ENCODE measurements around the gene IKZF3. TPM values are rescaled to one million over a fixed set of nuclear protein-coding genes. Genes with fewer than 3 reads are reported as not detected.

The IKZF3 gene
- total and polyA plus RNA-seq, 2 donors from 2014 or later, result 0.09 to 10.2 TPM

GRCh38 chr17:39812466-39812865, 51.6 kb downstream of the IKZF3 start:
- Histone ChIP-seq H3K4me1 (ENCODE audit: control insufficient read depth in 2 of 3, insufficient read depth in 2 of 3, low read depth in 1 of 3, low read length in 3 of 3) (no peaks in the 10 kb centered on the region), H3K27ac (ENCODE audit: low read depth in 2 of 2, low read length in 2 of 2) (no peak overlapping the region), H3K9me3 (ENCODE audit: control insufficient read depth in 2 of 3, insufficient read depth in 1 of 3, low read length in 3 of 3) (no peaks in the 10 kb centered on the region), H3K9ac (ENCODE audit: low read length in 3 of 3) (no peak overlapping the region), H3K4me3 (ENCODE audit: low read length in 3 of 3) (no peak overlapping the region), H3K36me3 (ENCODE audit: control insufficient read depth in 2 of 3, insufficient read depth in 3 of 3, low read length in 3 of 3) (no peaks in the 10 kb centered on the region), H3K27me3 (ENCODE audit: control insufficient read depth, insufficient read depth, low read length) (no peaks in the 10 kb centered on the region)
- FAIRE-seq, result no peak
- no peak for DNase-seq
- TF ChIP-seq, protein P1, sequence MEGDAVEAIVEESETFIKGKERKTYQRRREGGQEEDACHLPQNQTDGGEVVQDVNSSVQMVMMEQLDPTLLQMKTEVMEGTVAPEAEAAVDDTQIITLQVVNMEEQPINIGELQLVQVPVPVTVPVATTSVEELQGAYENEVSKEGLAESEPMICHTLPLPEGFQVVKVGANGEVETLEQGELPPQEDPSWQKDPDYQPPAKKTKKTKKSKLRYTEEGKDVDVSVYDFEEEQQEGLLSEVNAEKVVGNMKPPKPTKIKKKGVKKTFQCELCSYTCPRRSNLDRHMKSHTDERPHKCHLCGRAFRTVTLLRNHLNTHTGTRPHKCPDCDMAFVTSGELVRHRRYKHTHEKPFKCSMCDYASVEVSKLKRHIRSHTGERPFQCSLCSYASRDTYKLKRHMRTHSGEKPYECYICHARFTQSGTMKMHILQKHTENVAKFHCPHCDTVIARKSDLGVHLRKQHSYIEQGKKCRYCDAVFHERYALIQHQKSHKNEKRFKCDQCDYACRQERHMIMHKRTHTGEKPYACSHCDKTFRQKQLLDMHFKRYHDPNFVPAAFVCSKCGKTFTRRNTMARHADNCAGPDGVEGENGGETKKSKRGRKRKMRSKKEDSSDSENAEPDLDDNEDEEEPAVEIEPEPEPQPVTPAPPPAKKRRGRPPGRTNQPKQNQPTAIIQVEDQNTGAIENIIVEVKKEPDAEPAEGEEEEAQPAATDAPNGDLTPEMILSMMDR (IDR thresholded peaks at IDR 0.05; ENCODE audit: borderline replicate concordance, extremely low read depth, insufficient read depth), result no peak
- intact Hi-C loops (cut with DNase I), result no loop called here

- no peaks in the 10 kb centered on the region for H3K4me1 ChIP-seq (ENCODE audit: control insufficient read depth in 2 of 3, insufficient read depth in 2 of 3, low read depth in 1 of 3, low read length in 3 of 3)
- no peaks in the 10 kb centered on the region for H3K9me3 ChIP-seq (ENCODE audit: control insufficient read depth in 2 of 3, insufficient read depth in 1 of 3, low read length in 3 of 3)
- DNase-seq, result no peak
- no peak overlapping the region for H3K27ac ChIP-seq (ENCODE audit: low read depth in 2 of 2, low read length in 2 of 2)
- H3K36me3 ChIP-seq (ENCODE audit: control insufficient read depth in 2 of 3, insufficient read depth in 3 of 3, low read length in 3 of 3), result no peaks in the 10 kb centered on the region
- no peaks in the 10 kb centered on the region for H3K27me3 ChIP-seq (ENCODE audit: control insufficient read depth, insufficient read depth, low read length)
- no peak for FAIRE-seq
- no peak overlapping the region for H3K9ac ChIP-seq (ENCODE audit: low read length in 3 of 3)
- intact Hi-C loops (cut with DNase I), result no loop called here
- H3K4me3 ChIP-seq (ENCODE audit: low read length in 3 of 3), result no peak overlapping the region
- TF ChIP-seq, protein P1 (IDR thresholded peaks at IDR 0.05; ENCODE audit: borderline replicate concordance, extremely low read depth, insufficient read depth), result no peak
These were observed 53.0 kb downstream of the IKZF3 start for GRCh38 chr17:39810939-39811728.

DNA sequence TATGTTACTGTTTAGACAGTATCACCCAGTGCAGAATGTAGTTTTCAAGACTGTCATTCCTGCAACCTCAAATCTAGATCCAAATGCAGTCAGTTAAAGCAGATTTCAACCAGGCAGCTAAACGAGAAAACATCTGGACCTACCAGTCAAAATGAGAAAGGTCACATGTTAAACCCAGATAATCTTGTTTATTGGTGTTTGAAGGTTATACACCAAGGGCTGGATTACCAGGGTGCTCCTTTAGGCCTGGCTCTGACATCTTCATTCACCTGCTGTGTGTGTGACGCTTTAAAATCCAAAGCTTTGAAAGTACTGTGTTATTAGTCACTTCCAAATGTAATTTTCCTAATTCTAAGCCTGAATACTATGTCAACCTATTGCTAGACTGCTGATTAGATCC, 54.9 kb downstream of the IKZF3 start:
- FAIRE-seq, result no peak
- no peaks in the 10 kb centered on the region for H3K36me3 ChIP-seq (ENCODE audit: control insufficient read depth in 2 of 3, insufficient read depth in 3 of 3, low read length in 3 of 3)
- no peak overlapping the region for H3K27ac ChIP-seq (ENCODE audit: low read depth in 2 of 2, low read length in 2 of 2)
- H3K4me1 ChIP-seq (ENCODE audit: control insufficient read depth in 2 of 3, insufficient read depth in 2 of 3, low read depth in 1 of 3, low read length in 3 of 3), result no peaks in the 10 kb centered on the region
- no peak overlapping the region for H3K4me3 ChIP-seq (ENCODE audit: low read length in 3 of 3)
- H3K27me3 ChIP-seq (ENCODE audit: control insufficient read depth, insufficient read depth, low read length), result no peaks in the 10 kb centered on the region
- TF ChIP-seq, protein P1 (IDR thresholded peaks at IDR 0.05; ENCODE audit: borderline replicate concordance, extremely low read depth, insufficient read depth), result no peak
- H3K9me3 ChIP-seq (ENCODE audit: control insufficient read depth in 2 of 3, insufficient read depth in 1 of 3, low read length in 3 of 3), result no peaks in the 10 kb centered on the region
- H3K9ac ChIP-seq (ENCODE audit: low read length in 3 of 3), result no peak overlapping the region
- intact Hi-C loops (cut with DNase I), result no loop called here
- DNase-seq, result no peak

All from kidney (tissue), 14 donors.